HG03159 (cell line): ENCODE data around the gene NUCB1.
"Not testable (repeated sequence)": the region's sequence is repeated elsewhere in the genome, so short reads cannot be mapped to it uniquely, and the experiment has no call there.

Source experiments
- ATAC-seq: cut with Tn5 transposase; IDR thresholded peaks from one replicate; pipeline ENCODE4 v1.9.1; 2021; ENCODE audit warnings: mild to moderate bottlenecking, moderate library complexity; ENCODE audit not compliant: unreplicated experiment

Gene NUCB1

GRCh38 chr19:48902291-48902690, 2.2 kb downstream of the NUCB1 start:
- ATAC-seq: not testable (repeated sequence)

DNA sequence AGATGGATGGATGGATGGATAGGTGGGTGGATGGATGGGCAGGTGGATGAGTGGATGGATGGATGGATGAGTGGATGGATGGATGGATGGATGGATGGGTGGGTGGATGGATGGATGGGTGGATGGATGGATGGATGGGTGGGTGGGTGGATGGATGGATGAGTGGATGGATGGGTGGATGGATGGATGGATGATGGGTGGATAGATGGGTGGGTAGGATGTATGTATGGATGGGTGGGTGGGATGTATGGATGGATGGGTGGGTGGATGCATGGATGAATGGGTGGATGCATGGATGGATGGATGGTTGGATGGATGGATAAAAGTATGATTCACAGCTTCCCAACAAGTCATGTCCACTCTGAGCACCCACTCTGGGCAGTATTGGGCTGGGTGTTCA, 3.7 kb downstream of the NUCB1 start:
- not testable (repeated sequence) for ATAC-seq

GRCh38 chr19:48905664-48906063, 5.6 kb downstream of the NUCB1 start:
- no peak for ATAC-seq

GRCh38 chr19:48906324-48906723, 6.2 kb downstream of the NUCB1 start:
- ATAC-seq: no peak

DNA sequence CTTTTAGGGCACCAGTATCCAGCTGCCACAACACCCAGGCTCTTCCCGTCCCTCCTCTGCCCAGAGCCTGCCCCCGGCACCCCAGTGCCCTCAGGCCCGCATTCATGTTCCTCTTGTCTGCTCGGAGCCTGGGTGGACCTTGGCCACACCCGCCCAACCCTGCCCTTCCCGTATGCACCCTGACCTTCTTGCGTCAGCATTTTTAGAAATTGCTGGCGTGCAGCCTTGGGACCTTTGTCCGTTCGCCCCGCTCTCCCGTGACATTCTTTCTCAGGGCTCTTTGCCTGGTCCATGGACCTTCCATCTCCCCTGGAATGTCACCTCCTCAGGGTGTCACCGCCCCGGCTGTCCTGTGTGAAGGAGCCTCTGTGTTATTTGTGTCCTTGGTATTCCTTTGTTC, 7.6 kb downstream of the NUCB1 start:
- ATAC-seq: no peak

DNA sequence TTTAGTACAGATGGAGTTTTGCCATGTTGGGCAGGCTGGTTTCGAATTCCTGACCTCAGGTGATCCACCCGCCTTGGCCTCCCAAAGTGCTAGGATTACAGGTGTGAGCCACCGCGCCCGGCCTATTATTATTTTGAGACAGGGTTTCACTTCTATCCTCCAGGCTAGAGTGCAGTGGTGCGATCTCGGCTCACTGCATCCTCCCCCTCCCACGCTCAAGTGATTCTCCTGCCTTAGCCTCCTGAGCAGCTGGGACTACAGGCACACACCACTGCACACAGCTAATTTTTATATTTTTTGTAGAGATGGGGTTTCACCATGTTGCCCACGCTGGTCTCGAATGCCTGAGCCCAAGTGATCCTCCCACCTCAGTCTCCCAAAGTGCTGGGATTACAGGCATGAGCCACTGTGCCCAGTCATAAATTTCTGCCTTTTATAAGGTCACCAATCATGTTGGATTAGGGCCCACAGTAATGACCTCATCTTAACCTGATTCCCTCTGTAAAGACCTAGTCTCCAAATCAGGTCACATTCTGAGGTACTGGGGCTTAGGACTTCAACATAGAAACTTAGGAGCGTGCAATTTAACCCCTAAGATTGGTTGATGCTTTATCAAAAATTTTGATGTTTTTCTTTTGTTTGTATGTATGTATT, 9.4 kb downstream of the NUCB1 start:
- ATAC-seq: not testable (repeated sequence)

- ATAC-seq: no peak
Observed at GRCh38 chr19:48910803-48911202, 10.7 kb downstream of the NUCB1 start.

DNA sequence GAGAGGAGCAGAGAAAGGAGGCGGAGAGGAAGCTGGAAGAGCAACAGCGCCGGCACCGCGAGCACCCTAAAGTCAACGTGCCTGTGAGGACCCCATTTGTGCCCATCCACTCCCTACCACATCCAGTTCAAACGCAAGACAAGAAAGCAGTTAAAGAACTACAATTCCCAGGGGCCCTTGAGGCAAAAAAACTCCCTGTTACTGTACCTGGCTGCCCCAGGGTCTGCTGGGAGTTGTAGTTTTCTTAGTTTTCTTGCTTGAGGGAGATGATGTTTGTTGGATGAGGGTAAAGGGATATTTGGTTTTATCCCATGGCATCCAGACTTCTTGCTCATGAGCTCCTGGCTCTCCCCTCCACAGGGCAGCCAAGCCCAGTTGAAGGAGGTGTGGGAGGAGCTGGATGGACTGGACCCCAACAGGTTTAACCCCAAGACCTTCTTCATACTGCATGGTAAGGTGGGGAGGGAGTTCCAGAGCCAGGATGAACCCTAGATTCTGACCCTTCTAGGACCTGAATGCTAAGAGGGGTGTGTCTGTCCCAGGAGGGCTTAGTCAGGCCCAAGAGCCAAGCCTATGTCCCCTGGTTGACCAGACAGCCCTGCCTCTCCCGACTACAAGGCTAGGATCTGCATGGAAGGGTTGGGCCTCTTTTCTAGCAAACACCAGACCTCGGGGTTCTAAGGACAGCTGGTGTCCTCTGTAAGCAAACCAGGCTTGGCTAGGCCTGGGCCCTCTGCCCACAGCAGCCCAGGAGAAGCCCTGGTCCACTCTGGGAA, 13.2 kb downstream of the NUCB1 start:
- ATAC-seq: no peak

GRCh38 chr19:48914181-48914580, 14.1 kb downstream of the NUCB1 start:
- no peak for ATAC-seq

DNA sequence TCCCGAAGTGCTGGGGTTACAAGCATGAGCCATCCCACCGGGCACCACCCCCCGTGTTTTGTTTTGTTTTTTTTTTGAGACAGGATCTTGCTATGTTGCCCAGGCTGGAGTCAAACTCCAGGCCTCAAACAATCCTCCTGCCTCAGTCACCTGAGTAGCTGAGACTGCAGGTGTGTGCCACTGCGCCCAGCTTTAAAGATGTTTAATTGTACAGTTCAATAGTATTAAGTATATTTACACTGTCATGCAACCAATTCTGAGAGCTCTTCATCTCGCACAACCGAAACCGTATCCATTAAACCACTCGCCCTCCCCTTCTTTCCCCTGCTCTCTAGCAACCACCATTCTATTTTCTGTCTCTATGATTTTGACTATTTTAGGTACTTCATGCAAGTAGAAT, 15.6 kb downstream of the NUCB1 start:
- ATAC-seq: no peak

- no peak for ATAC-seq
Observed at GRCh38 chr19:48918071-48918470, 18.0 kb downstream of the NUCB1 start.

- no peak for ATAC-seq
Observed at GRCh38 chr19:48918801-48919247, 18.7 kb downstream of the NUCB1 start.

- not testable (repeated sequence) for ATAC-seq
Observed at GRCh38 chr19:48919271-48919670, 19.2 kb downstream of the NUCB1 start.

DNA sequence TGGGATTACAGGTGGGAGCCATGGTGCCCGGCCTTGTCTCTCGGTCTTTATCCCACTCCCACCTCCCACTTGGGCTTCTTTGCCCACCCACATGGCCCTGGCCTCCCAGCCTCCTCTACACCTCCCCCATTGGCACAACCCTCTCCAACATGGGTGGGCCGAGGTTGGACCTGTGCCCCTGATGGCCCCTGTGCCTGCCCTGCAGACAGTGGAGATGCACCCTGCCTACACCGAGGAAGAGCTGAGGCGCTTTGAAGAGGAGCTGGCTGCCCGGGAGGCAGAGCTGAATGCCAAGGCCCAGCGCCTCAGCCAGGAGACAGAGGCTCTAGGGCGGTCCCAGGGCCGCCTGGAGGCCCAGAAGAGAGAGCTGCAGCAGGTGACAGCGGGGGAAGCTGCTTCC, 20.8 kb downstream of the NUCB1 start:
- ATAC-seq: no peak

- ATAC-seq: no peak
Observed at GRCh38 chr19:48921721-48922500, 21.8 kb downstream of the NUCB1 start.

GRCh38 chr19:48922548-48923490, 22.7 kb downstream of the NUCB1 start:
- no peak for ATAC-seq

DNA sequence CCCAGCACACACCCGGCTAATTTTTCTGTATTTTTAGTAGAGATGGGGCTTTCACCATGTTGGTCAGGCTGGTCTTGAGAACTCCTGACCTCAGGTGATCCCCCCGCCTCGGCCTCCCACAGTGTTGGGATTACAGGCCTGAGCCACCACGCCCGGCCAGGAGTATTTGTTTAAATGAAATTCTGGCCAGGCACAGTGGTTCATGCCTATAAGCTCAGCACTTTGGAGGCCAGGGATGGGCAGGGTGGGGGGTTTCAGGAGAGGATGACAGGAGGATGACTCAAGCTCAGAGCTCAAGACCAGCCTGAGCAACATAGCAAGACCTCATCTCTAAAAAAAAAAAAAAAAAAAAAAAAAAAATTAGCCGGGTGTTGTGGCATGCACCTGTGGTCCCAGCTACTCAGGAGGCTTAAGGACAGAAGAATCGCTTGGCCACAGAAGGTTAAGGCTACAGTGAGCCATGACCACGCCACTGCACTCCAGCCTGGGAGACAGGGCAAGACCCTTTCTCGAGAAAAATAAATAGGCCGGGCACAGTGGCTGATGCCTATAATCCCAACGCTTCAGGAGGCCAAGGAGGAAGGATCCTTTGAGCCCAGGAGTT, 25.2 kb downstream of the NUCB1 start:
- no peak for ATAC-seq

- not testable (repeated sequence) for ATAC-seq
Observed at GRCh38 chr19:48925890-48926289, 25.8 kb downstream of the NUCB1 start.

DNA sequence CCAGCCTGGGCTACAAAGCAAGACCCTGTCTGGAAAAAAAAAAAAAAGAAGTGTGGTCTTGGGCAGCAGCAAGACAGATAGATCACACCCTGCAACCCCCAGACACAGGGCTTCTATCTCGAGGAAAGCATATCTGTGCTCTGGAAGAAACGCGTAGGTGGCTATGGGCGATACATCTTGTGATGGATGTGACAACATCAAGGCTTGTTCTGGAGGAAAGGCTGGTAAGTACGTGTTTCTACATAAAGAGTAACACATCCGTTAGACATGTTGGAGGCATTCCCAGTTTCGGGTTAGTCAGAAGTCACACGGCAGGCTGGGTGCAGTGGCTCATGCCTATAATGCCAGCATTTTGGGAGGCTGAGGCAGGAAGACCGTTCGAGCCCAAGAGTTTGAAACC, 26.8 kb downstream of the NUCB1 start:
- no peak for ATAC-seq

DNA sequence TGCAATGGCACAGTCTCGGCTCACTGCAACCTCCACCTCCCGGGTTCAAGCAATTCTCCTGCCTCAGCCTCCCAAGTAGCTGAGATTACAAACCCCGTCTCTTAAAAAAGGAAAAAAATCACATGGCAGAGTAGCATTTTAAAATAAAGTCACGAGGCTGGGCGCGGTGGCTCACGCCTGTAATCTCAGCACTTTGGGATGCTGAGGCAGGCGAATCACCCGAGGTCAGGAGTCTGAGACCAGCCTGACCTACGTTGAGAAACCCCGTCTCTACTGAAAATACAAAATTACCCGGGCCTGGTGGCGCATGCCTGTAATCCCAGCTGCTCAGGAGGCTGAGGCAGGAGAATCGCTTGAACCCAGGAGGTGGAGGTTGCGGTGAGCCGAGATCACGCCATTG, 27.6 kb downstream of the NUCB1 start:
- ATAC-seq: not testable (repeated sequence)
